GM23248 (cell line): ENCODE results near the gene IFT20.

Experiments
- EZH2 ChIP-seq: fragments of 200-600 bp; sonication (generic); IDR thresholded peaks from 2 replicates; pipeline ENCODE4 v1.6.1; 2018; ENCODE audit warnings: antibody characterized with exemption, mild to moderate bottlenecking; ENCODE audit not compliant: insufficient read depth, poor library complexity, severe bottlenecking
- EZH2phosphoT487 ChIP-seq: fragments of 200-600 bp; sonication (generic); IDR thresholded peaks from 2 replicates; pipeline ENCODE4 v1.6.1; 2018; ENCODE audit warnings: antibody characterized with exemption, moderate library complexity, mild to moderate bottlenecking, low read depth; ENCODE audit not compliant: insufficient read depth

DNA sequence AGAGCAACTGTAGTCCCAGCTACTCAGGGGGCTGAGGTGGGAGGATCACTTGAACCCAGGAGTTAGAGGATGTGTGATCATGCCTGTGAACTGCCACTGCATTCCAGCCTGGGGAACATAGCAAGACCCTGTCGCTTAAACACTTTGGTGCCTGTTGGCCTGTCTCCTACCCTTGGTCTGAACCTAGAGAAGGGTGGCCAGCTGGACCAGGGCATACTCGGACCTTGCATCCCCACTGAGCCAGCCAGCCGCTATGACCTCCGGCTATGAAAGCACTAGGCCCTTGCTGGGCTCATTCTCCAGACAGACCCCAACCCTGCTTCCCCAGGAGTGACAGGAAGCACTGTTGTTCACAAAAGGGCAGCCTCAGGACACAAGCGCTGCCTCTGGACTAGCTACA is 4.6 kb downstream of the IFT20 start:
- TF ChIP-seq EZH2 (no peak), EZH2phosphoT487 (no peak)
